HepG2 (cell line): ENCODE results near the gene LAMA5. TPM values are rescaled to one million over a fixed set of nuclear protein-coding genes. Genes with fewer than 3 reads are reported as not detected.

Experiments used
- CHD4 ChIP-seq: fragments of 200-600 bp; sonication (generic); IDR thresholded peaks from 2 replicates; pipeline ENCODE4 v1.7.0; 2017; ENCODE audit warnings: mild to moderate bottlenecking, low read length, borderline replicate concordance
- CSRNP2 ChIP-seq: sonication (generic); formaldehyde crosslinking; conservative IDR thresholded peaks from 2 replicates; pipeline ENCODE4 v1.8.0; 2022; ENCODE audit warnings: low read depth, missing genetic modification reagents
- DMAP1 ChIP-seq: IDR thresholded peaks from 2 replicates; pipeline ENCODE4 v1.6.1; 2016
- FOXM1 ChIP-seq: sonication (generic); formaldehyde crosslinking; IDR thresholded peaks from 2 replicates; pipeline ENCODE4 v1.5.0; 2020; ENCODE audit warnings: missing genetic modification reagents
- GMEB1 ChIP-seq: sonication (generic); formaldehyde crosslinking; IDR thresholded peaks from 2 replicates; pipeline ENCODE4 v1.5.1; 2020; ENCODE audit warnings: missing genetic modification reagents, mild to moderate bottlenecking, borderline replicate concordance
- MAFG ChIP-seq: sonication (generic); formaldehyde crosslinking; IDR thresholded peaks from 2 replicates; pipeline ENCODE4 v1.5.1; 2020; ENCODE audit warnings: mild to moderate bottlenecking, missing genetic modification reagents
- MIER3 ChIP-seq: IDR thresholded peaks from 2 replicates; pipeline ENCODE4 v1.6.1; 2016; ENCODE audit warnings: missing compliant biosample characterization, borderline replicate concordance
- NBN ChIP-seq: fragments of 450-650 bp; conservative IDR thresholded peaks from 2 replicates; pipeline ENCODE4 v1.6.1; 2017
- TARDBP ChIP-seq: sonication (generic); formaldehyde crosslinking; IDR thresholded peaks from 2 replicates; pipeline ENCODE4 v1.8.0; 2022; ENCODE audit warnings: mild to moderate bottlenecking, missing genetic modification reagents
- ZKSCAN1 ChIP-seq: fragments of 150-350 bp; IDR thresholded peaks from 2 replicates; pipeline ENCODE4 v1.6.1; 2014; ENCODE audit warnings: low read length
- ZNF234 ChIP-seq: sonication (generic); formaldehyde crosslinking; conservative IDR thresholded peaks from 2 replicates; pipeline ENCODE4 v1.5.1; 2020; ENCODE audit warnings: mild to moderate bottlenecking, missing genetic modification reagents
- ZNF24 ChIP-seq: fragments of 450-650 bp; IDR thresholded peaks from 2 replicates; pipeline ENCODE4 v1.6.1; 2017; ENCODE audit warnings: antibody characterized with exemption, mild to moderate bottlenecking
- ZNF274 ChIP-seq: sonication (generic); formaldehyde crosslinking; IDR thresholded peaks from 2 replicates; pipeline ENCODE4 v1.5.1; 2020; ENCODE audit warnings: mild to moderate bottlenecking, missing genetic modification reagents
- ZNF280B ChIP-seq: sonication (generic); formaldehyde crosslinking; IDR thresholded peaks from 2 replicates; pipeline ENCODE4 v1.5.0; 2020; ENCODE audit warnings: missing genetic modification reagents, mild to moderate bottlenecking, borderline replicate concordance
- ZNF564 ChIP-seq: sonication (generic); formaldehyde crosslinking; IDR thresholded peaks from 2 replicates; pipeline ENCODE4 v1.8.1; 2023; ENCODE audit warnings: mild to moderate bottlenecking, missing genetic modification reagents
- ZNF605 ChIP-seq: sonication (generic); formaldehyde crosslinking; IDR thresholded peaks from 2 replicates; pipeline ENCODE4 v1.8.0; 2022; ENCODE audit warnings: mild to moderate bottlenecking, missing genetic modification reagents
- ZNF619 ChIP-seq: sonication (generic); formaldehyde crosslinking; IDR thresholded peaks from 2 replicates; pipeline ENCODE4 v1.4.0; 2020; ENCODE audit warnings: mild to moderate bottlenecking, missing genetic modification reagents
- polyA plus RNA-seq, 8 experiments: library from polyadenylated mRNA; depleted of rRNA in 3 of 8; stranded (reverse) in 7 of 8; unstranded in 1 of 8; fragments of >200 nt; fragmentation: Illumina TruSeq in 4 of 8; extraction: Trizol in 4 of 8; gene quantifications; 2 replicates each; pipeline versions ENCODE4 v1.2.1 to v1.2.3, GENCODE V29; 2011 to 2016; ENCODE audit warnings: low read depth in 4 of 8, missing spikeins in 1 of 8, mixed read lengths in 1 of 8; ENCODE audit not compliant: insufficient read depth in 1 of 8
- total RNA-seq, 5 experiments: library from RNA; depleted of rRNA; stranded (reverse); fragments of >200 nt; fragmentation: Illumina TruSeq; extraction: Trizol; gene quantifications; 2 replicates each; pipeline ENCODE4 v1.2.3, GENCODE V29; 2016; ENCODE audit warnings: low read depth in 1 of 5
- TF ChIP-seq, protein P1 (sequence below): IDR thresholded peaks from 2 replicates; pipeline ENCODE4 v1.6.1; 2012; ENCODE audit warnings: inconsistent platforms
- TF ChIP-seq, protein P2 (sequence below): sonication (generic); formaldehyde crosslinking; IDR thresholded peaks from 2 replicates; pipeline ENCODE4; 2020; ENCODE audit warnings: missing genetic modification reagents, mild to moderate bottlenecking, borderline replicate concordance

The LAMA5 gene
- total and polyA plus RNA-seq, 2 of the 13 experiments (the other 11 are each of a cell fraction or from before 2014, with no cell fraction given) = 21.0 to 44.7 TPM

DNA sequence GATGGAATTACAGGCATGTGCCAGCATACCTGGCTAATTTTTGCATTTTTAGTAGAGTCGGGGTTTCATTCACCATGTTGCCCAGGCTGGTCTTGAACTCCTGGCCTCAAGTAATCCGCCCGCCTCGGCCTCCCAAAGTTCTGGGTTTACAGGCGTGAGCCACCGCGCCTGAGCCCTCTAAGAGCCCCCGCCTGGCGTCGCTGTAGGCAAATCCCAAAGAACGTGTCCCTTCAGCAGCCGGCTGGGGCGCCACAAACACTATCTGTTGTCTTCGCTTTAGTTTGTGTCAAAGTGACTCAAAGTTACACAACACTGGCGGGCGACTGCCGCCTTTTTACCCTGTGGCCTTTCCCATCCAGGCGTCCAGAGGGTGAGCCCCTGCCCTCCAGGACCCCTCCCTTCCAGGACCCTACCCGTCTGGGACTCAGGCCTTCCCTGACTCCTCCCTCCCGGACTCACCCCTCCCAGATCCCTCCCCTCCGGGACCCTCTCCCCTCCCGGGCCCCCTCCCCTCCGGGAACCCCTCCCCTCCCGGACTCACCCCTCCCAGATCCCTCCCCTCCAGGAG is 65.3 kb downstream of the LAMA5 start (continued):
- TF ChIP-seq GMEB1 (CRISPR knock-in tag) (0 out of 2 replicates have a peak, but pooled peaks have one; percentile 67), ZNF564 (no peak; the same call in 1 of the 2 replicates), CSRNP2 (CRISPR knock-in tag) (no peak), MAFG (CRISPR knock-in tag) (no peak), ZNF234 (peak; percentile 82; the same call in 1 of the 2 replicates), TARDBP (CRISPR knock-in tag) (peak; percentile 81), ZNF605 (CRISPR knock-in tag) (peak; percentile 49; the same call in 1 of the 2 replicates), FOXM1 (peak; percentile 38; the same call in 1 of the 2 replicates), NBN (no peak), ZNF24 (0 out of 2 replicates have a peak, but pooled peaks have one; percentile 43), ZNF280B (CRISPR knock-in tag) (peak; percentile 59; the same call in 1 of the 2 replicates), DMAP1 (CRISPR knock-in tag) (no peak), CHD4 (no peak), MIER3 (CRISPR knock-in tag) (peak; percentile 99), ZNF619 (CRISPR knock-in tag) (peak; percentile 76; the same call in 1 of the 2 replicates), ZNF274 (CRISPR knock-in tag) (peak; percentile 91), ZKSCAN1 (no peak)
- TF ChIP-seq, protein P1, sequence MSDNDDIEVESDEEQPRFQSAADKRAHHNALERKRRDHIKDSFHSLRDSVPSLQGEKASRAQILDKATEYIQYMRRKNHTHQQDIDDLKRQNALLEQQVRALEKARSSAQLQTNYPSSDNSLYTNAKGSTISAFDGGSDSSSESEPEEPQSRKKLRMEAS = peak; percentile 81
- TF ChIP-seq, protein P2, sequence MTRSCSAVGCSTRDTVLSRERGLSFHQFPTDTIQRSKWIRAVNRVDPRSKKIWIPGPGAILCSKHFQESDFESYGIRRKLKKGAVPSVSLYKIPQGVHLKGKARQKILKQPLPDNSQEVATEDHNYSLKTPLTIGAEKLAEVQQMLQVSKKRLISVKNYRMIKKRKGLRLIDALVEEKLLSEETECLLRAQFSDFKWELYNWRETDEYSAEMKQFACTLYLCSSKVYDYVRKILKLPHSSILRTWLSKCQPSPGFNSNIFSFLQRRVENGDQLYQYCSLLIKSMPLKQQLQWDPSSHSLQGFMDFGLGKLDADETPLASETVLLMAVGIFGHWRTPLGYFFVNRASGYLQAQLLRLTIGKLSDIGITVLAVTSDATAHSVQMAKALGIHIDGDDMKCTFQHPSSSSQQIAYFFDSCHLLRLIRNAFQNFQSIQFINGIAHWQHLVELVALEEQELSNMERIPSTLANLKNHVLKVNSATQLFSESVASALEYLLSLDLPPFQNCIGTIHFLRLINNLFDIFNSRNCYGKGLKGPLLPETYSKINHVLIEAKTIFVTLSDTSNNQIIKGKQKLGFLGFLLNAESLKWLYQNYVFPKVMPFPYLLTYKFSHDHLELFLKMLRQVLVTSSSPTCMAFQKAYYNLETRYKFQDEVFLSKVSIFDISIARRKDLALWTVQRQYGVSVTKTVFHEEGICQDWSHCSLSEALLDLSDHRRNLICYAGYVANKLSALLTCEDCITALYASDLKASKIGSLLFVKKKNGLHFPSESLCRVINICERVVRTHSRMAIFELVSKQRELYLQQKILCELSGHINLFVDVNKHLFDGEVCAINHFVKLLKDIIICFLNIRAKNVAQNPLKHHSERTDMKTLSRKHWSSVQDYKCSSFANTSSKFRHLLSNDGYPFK (CRISPR knock-in tag) = no peak
